H1 (cell line): Measurements from ENCODE around the gene ZCRB1. TPM values are rescaled to one million over a fixed set of nuclear protein-coding genes. Genes with fewer than 3 reads are reported as not detected.

Source experiments
- CTCF ChIA-PET: fragments of 300-600 bp; sonication (Branson Sonifier 250); formaldehyde crosslinking; loops from one replicate; lab custom pipeline; 2021; ENCODE audit not compliant: partially characterized antibody; lab: Charles Lee
- POLR2A ChIA-PET: fragments of 300-600 bp; sonication (Branson Sonifier 250); formaldehyde crosslinking; loops from one replicate; lab custom pipeline; 2021; ENCODE audit warnings: inconsistent platforms; ENCODE audit not compliant: partially characterized antibody; lab: Charles Lee
- DNase-seq, 2 experiments: peaks; one replicate each; pipeline versions ENCODE4 v3.0.0 to v3.0.0-alpha.2; 2010 to 2022; ENCODE audit warnings: low spot score in 2 of 2, low read depth in 1 of 2, mixed read lengths in 1 of 2
- FAIRE-seq: peaks from 2 replicates; lab custom pipeline; 2011; peaks lifted over from hg19 to GRCh38; lab: Jason Lieb, UNC
- H2AFZ ChIP-seq: 2 replicates; pipeline ENCODE4 v1.8.1; 2012; ENCODE audit warnings: low read length, inconsistent platforms
- H2AK5ac ChIP-seq: 2 replicates; pipeline ENCODE4 v1.6.1; 2013; ENCODE audit warnings: low read depth, low read length
- H2BK120ac ChIP-seq: replicated peaks from 2 replicates; pipeline ENCODE3; 2013; ENCODE audit warnings: low read depth, low read length, inconsistent platforms
- H2BK12ac ChIP-seq: 2 replicates; pipeline ENCODE4 v1.6.1; 2013; ENCODE audit warnings: low read depth, low read length
- H2BK15ac ChIP-seq: 2 replicates; pipeline ENCODE4 v1.6.1; 2013; ENCODE audit warnings: low read length
- H2BK20ac ChIP-seq: 2 replicates; pipeline ENCODE4 v1.6.1; 2013; ENCODE audit warnings: low read length
- H2BK5ac ChIP-seq: 2 replicates; pipeline ENCODE4 v1.6.1; 2013; ENCODE audit warnings: low read depth, low read length
- H3K14ac ChIP-seq: 2 replicates; pipeline ENCODE4 v1.6.1; 2013; ENCODE audit warnings: inconsistent platforms; ENCODE audit not compliant: insufficient read length
- H3K18ac ChIP-seq: 2 replicates; pipeline ENCODE4 v1.6.1; 2013; ENCODE audit warnings: low read length; ENCODE audit errors: extremely low read depth
- H3K23ac ChIP-seq: 2 replicates; pipeline ENCODE4 v1.6.1; 2013; ENCODE audit warnings: inconsistent platforms; ENCODE audit not compliant: insufficient read length
- H3K23me2 ChIP-seq: 2 replicates; pipeline ENCODE4 v1.6.1; 2013; ENCODE audit warnings: low read depth, low read length
- H3K27ac ChIP-seq: 2 replicates; pipeline ENCODE4 v1.6.1; 2011; ENCODE audit warnings: low read depth, low read length, inconsistent platforms
- H3K27me3 ChIP-seq, 4 experiments: replicated peaks in 1 of 4; 1 replicate in 1 of 4; 2 replicates in 3 of 4; pipeline versions ENCODE4 v1.6.1 to v1.8.1; 2011 to 2013; ENCODE audit warnings: low read length in 3 of 4, mild to moderate bottlenecking in 3 of 4, inconsistent platforms in 2 of 4, mixed read lengths in 2 of 4, moderate library complexity in 1 of 4; ENCODE audit not compliant: control insufficient read depth in 3 of 4, insufficient read depth in 3 of 4; ENCODE audit errors: extremely low read depth in 1 of 4
- H3K36me3 ChIP-seq, 4 experiments: 2 replicates each; pipeline versions ENCODE4 v1.6.1 to v1.8.1; 2011 to 2013; ENCODE audit warnings: mild to moderate bottlenecking in 4 of 4, low read length in 3 of 4, moderate library complexity in 2 of 4, control low read depth in 1 of 4, inconsistent platforms in 1 of 4; ENCODE audit not compliant: insufficient read depth in 4 of 4, control insufficient read depth in 2 of 4
- H3K4ac ChIP-seq: replicated peaks from 2 replicates; pipeline ENCODE3; 2013; ENCODE audit warnings: low read length, low read depth, mixed read lengths, inconsistent platforms; ENCODE audit not compliant: insufficient read length
- H3K4me1 ChIP-seq, 4 experiments: replicated peaks in 1 of 4; 1 replicate in 1 of 4; 2 replicates in 3 of 4; pipeline versions ENCODE4 v1.6.1 to v1.8.1; 2011 to 2013; ENCODE audit warnings: low read length in 3 of 4, inconsistent platforms in 2 of 4, mixed read lengths in 1 of 4; ENCODE audit not compliant: insufficient read depth in 4 of 4, control insufficient read depth in 3 of 4
- H3K4me2 ChIP-seq, 2 experiments: 2 replicates each; pipeline versions ENCODE4 v1.6.1 to v1.8.1; 2011 to 2013; ENCODE audit warnings: low read depth in 2 of 2, low read length in 2 of 2, control low read depth in 1 of 2, inconsistent platforms in 1 of 2, mild to moderate bottlenecking in 1 of 2; ENCODE audit not compliant: insufficient read depth in 1 of 2
- H3K4me3 ChIP-seq, 4 experiments: fragments of 200-600, 300-600 bp in 1 of 4; sonication (generic), shearing (Covaris generic), sonication (Bioruptor Twin) in 1 of 4; 2 replicates each; pipeline versions ENCODE4 v1.5.1 to v1.8.1; 2011 to 2016; ENCODE audit warnings: low read length in 4 of 4, low read depth in 3 of 4, control low read depth in 2 of 4, inconsistent platforms in 2 of 4, mild to moderate bottlenecking in 2 of 4, mixed read lengths in 1 of 4, moderate library complexity in 1 of 4; ENCODE audit not compliant: insufficient read depth in 2 of 4; ENCODE audit errors: extremely low read depth in 1 of 4
- H3K56ac ChIP-seq: replicated peaks from 2 replicates; pipeline ENCODE3; 2013; ENCODE audit warnings: low read depth, mild to moderate bottlenecking, mixed read lengths, low read length, inconsistent platforms; ENCODE audit not compliant: insufficient read length
- H3K79me1 ChIP-seq: 2 replicates; pipeline ENCODE4 v1.6.1; 2013; ENCODE audit warnings: low read depth, low read length, control low read depth
- H3K79me2 ChIP-seq, 2 experiments: 2 replicates each; pipeline versions ENCODE4 v1.6.1 to v1.8.1; 2012 to 2013; ENCODE audit warnings: low read length in 2 of 2, mild to moderate bottlenecking in 2 of 2, inconsistent platforms in 1 of 2; ENCODE audit not compliant: insufficient read depth in 2 of 2, control insufficient read depth in 1 of 2
- H3K9ac ChIP-seq, 4 experiments: replicated peaks in 1 of 4; 1 replicate in 1 of 4; 2 replicates in 3 of 4; pipeline versions ENCODE4 v1.6.1 to v1.8.1; 2011 to 2013; ENCODE audit warnings: low read depth in 3 of 4, low read length in 3 of 4, control low read depth in 2 of 4, mild to moderate bottlenecking in 2 of 4, moderate library complexity in 2 of 4, inconsistent platforms in 1 of 4; ENCODE audit errors: extremely low read depth in 1 of 4
- H3K9me3 ChIP-seq, 2 experiments: 2 replicates each; pipeline versions ENCODE4 v1.6.1 to v1.8.1; 2012 to 2013; ENCODE audit warnings: mild to moderate bottlenecking in 2 of 2, moderate library complexity in 2 of 2, control low read depth in 1 of 2, inconsistent platforms in 1 of 2, low read depth in 1 of 2, low read length in 1 of 2, mixed read lengths in 1 of 2; ENCODE audit not compliant: insufficient read depth in 2 of 2
- H4K20me1 ChIP-seq, 2 experiments: replicated peaks in 1 of 2; 2 replicates each; pipeline versions ENCODE3 to v1.8.1; 2011 to 2013; ENCODE audit warnings: inconsistent platforms in 2 of 2, low read length in 2 of 2, mild to moderate bottlenecking in 1 of 2; ENCODE audit not compliant: insufficient read depth in 2 of 2, control insufficient read depth in 1 of 2
- H4K5ac ChIP-seq: 2 replicates; pipeline ENCODE4 v1.6.1; 2013; ENCODE audit warnings: low read length, low read depth, mixed read lengths, inconsistent platforms; ENCODE audit not compliant: insufficient read length
- H4K8ac ChIP-seq: 2 replicates; pipeline ENCODE4 v1.8.0; 2013; ENCODE audit warnings: mild to moderate bottlenecking, moderate library complexity, low read length, inconsistent platforms; ENCODE audit not compliant: insufficient read depth; ENCODE audit errors: extremely low read depth
- H4K91ac ChIP-seq: replicated peaks from 2 replicates; pipeline ENCODE3; 2013; ENCODE audit warnings: low read length, mixed read lengths, inconsistent platforms; ENCODE audit not compliant: insufficient read length
- KDM5A ChIP-seq: fragments of 200-600 bp; IDR thresholded peaks from 2 replicates; pipeline ENCODE4 v1.7.1; 2012; ENCODE audit warnings: mild to moderate bottlenecking, low read length, inconsistent platforms, mixed read lengths
- NRF1 ChIP-seq: IDR thresholded peaks from 2 replicates; pipeline ENCODE4 v1.6.1; 2011; ENCODE audit warnings: mild to moderate bottlenecking, low read depth, low read length, improper control_type of control experiment
- TAF7 ChIP-seq: optimal IDR thresholded peaks from 2 replicates; pipeline ENCODE3; 2011; ENCODE audit warnings: low read depth, mild to moderate bottlenecking, inconsistent platforms, low read length, moderate library complexity, borderline replicate concordance
- WGBS, 2 experiments: shearing (Covaris generic) in 1 of 2; methylation state at CpG; one replicate each; pipeline versions ENCODE4 v1.1.6 to v1.1.7; 2013 to 2015; ENCODE audit warnings: low lambda C conversion rate in 2 of 2, mixed read lengths in 2 of 2, inconsistent platforms in 1 of 2, low coverage in 1 of 2, missing lambda C conversion rate in 1 of 2; ENCODE audit not compliant: insufficient replicate concordance in 2 of 2, insufficient coverage in 1 of 2, insufficient read length in 1 of 2; ENCODE audit errors: extremely low coverage in 1 of 2, missing lambda C conversion rate in 1 of 2; 5-methylcytosine and 5-hydroxymethylcytosine counted together
- polyA plus RNA-seq, 7 experiments: library from polyadenylated mRNA; depleted of rRNA in 3 of 7; stranded (reverse) in 5 of 7; unstranded in 2 of 7; fragments of >200 nt in 5 of 7; fragments of 200-250 nt in 2 of 7; gene quantifications; 1 replicate in 5 of 7; 2 replicates in 1 of 7; 4 replicates in 1 of 7; pipeline versions ENCODE4 v1.2.1 to v1.2.3, GENCODE V29; 2011 to 2013; ENCODE audit warnings: missing spikeins in 2 of 7, mixed read lengths in 2 of 7
- total RNA-seq: library from RNA; stranded (reverse); fragmentation: NEBNext Ultra II Directional; extraction: Animal tissue kit (Norgen Biotek cat#: 25700); gene quantifications from 2 replicates; pipeline ENCODE4 v1.2.1, GENCODE V29; 2021

Gene ZCRB1
- total and polyA plus RNA-seq, 2 of the 8 experiments (the other 6 are each of a cell fraction or from before 2014, with no cell fraction given): 22.0 to 52.5 TPM

GRCh38 chr12:42284876-42285275 is 41.0 kb downstream of the ZCRB1 start:
- Histone ChIP-seq H3K4ac (no peak overlapping the region), H4K91ac (no peak overlapping the region), H2AK5ac (no peak overlapping the region), H2BK15ac (no peak overlapping the region), H3K18ac (no peak overlapping the region)
- CTCF ChIA-PET: interaction anchor here (0.8 to 2.4 kb wide), 2 partner anchors 12 to 158 kb away, joined by 3 to 8 read pairs; no protein-coding TSS in a partner anchor
- TF ChIP-seq NRF1 (no peak), TAF7 (no peak), KDM5A (no peak)
- TF ChIP-seq, all 59 proteins: peak for 0
- Histone ChIP-seq H3K27ac (no peak overlapping the region), H2BK12ac (no peak overlapping the region), H3K56ac (no peak overlapping the region), H3K79me1 (no peaks in the 10 kb centered on the region), H3K36me3 (no peaks in the 10 kb centered on the region), H2BK5ac (no peak overlapping the region), H3K9ac (no peak overlapping the region), H3K14ac (no peak overlapping the region), H3K23me2 (no peaks in the 10 kb centered on the region), H2AFZ (no peak overlapping the region), H3K27me3 (no peaks in the 10 kb centered on the region), H4K5ac (no peak overlapping the region), H3K9me3 (no peaks in the 10 kb centered on the region), H3K79me2 (no peaks in the 10 kb centered on the region), H3K4me3 (no peak overlapping the region), H4K20me1 (no peaks in the 10 kb centered on the region), H2BK120ac (no peak overlapping the region), H2BK20ac (no peak overlapping the region), H3K4me1 (no peaks in the 10 kb centered on the region), H3K23ac (no peak overlapping the region), H3K4me2 (no peak overlapping the region), H4K8ac (no peak overlapping the region)
- 87% methylated on average over 2 of the region's 2 CpGs; no CpG with 5 or more reads in 1 of the 2 experiments for WGBS, 2 experiments
- POLR2A ChIA-PET: no interaction called here
- DNase-seq (no peak), FAIRE-seq (no peak)
